Measurements from ENCODE around the gene MDH1B.

- TF ChIP-seq, protein P1, sequence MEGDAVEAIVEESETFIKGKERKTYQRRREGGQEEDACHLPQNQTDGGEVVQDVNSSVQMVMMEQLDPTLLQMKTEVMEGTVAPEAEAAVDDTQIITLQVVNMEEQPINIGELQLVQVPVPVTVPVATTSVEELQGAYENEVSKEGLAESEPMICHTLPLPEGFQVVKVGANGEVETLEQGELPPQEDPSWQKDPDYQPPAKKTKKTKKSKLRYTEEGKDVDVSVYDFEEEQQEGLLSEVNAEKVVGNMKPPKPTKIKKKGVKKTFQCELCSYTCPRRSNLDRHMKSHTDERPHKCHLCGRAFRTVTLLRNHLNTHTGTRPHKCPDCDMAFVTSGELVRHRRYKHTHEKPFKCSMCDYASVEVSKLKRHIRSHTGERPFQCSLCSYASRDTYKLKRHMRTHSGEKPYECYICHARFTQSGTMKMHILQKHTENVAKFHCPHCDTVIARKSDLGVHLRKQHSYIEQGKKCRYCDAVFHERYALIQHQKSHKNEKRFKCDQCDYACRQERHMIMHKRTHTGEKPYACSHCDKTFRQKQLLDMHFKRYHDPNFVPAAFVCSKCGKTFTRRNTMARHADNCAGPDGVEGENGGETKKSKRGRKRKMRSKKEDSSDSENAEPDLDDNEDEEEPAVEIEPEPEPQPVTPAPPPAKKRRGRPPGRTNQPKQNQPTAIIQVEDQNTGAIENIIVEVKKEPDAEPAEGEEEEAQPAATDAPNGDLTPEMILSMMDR (IDR thresholded peaks at IDR 0.05) = no peak
- TF ChIP-seq EZH2 (IDR thresholded peaks at IDR 0.05; ENCODE audit: borderline replicate concordance, insufficient read depth, low read depth, low read length, poor library complexity, severe bottlenecking) = no peak
These were observed 32.2 kb upstream of the MDH1B start for GRCh38 chr2:206797376-206797775.
